ENCODE data around the gene PLAAT5. TPM values are rescaled to one million over a fixed set of nuclear protein-coding genes. Genes with fewer than 3 reads are reported as not detected.

Gene PLAAT5
- total RNA-seq, 1 donor from 2014 or later = 17.7 TPM

DNA sequence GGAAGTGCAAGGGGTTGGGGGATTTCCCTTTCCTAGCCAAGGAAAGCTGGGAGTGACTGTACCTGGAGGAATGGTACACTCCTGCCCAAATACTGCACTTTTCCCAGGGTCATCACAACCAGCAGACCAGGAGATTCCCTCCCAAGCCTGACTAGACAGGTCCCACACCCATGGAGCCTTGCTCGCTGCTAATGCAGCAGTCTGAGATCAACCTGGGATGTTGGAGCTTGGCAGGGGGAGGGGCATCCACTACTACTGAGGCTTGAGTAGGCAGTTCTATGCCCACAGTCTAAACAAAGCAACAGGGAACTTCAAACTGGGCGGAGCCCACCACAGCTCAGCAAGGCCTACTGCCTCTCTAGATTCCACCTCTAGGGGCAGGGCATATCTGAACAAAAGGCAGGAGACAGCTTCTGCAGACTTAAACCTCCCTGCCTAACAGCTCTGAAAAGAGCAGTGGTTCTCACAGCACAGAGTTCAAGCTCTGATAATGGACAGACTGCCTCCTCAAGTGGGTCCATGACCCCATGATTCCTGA is 62.9 kb downstream of the PLAAT5 start:
- intact Hi-C loops (cut with DNase I) = no loop called here
- DNase-seq (ENCODE audit: low spot score) = no peak
- no peak for ATAC-seq

DNA sequence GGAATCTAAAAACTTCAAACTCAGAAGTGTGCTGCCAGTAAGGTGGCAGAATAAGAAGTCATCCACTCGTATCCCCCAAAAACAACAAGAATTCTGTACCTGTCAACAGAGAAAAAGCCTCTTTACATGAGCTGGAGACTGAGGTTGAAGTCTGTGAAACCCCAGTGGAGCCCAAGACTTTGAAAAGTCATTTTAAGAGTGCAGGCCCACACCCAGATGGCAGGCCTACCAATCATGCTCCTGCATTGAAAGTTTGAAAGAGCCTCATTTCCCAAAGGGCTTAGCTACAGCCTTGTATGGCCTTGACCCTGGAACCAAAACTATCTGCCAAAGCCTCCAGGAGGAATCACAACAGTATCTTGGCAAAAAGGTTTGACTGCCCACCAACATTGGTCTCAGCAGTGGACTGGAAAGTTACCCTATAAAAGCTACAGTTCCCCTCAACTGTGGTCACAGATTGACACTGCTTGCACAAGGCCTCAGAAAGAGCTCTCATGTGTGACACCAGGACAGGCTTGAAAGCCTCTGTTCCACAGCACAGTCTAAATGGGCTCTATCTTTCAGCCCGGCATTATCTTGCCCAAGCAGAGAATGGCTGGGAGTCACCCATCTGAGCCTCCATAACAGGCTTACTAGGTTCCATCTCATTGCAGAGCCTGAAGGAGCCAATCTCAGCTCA is 73.7 kb downstream of the PLAAT5 start:
- no peak for ATAC-seq
- intact Hi-C loops (cut with DNase I) = no loop called here

More for the DNA sequence above, 73.7 kb downstream of the PLAAT5 start:
- no peak for DNase-seq (ENCODE audit: low spot score)

Other genes starting within 250 kb of the PLAAT5 start
- gene SLC22A25, start 247.6 kb downstream of the PLAAT5 start, total RNA-seq = not detected
- not detected for gene SLC22A9, start 121.4 kb downstream of the PLAAT5 start, total RNA-seq
- gene LGALS12, start 14.9 kb upstream of the PLAAT5 start, total RNA-seq = 9.2 TPM
- gene PLAAT4, start 45.6 kb upstream of the PLAAT5 start, total RNA-seq = 36.7 TPM
- gene PLAAT2, start 72.2 kb upstream of the PLAAT5 start, total RNA-seq = not detected
- gene PLAAT3, start 123.3 kb upstream of the PLAAT5 start, total RNA-seq = 158 TPM
- gene ATL3, start 180.2 kb upstream of the PLAAT5 start, total RNA-seq = 89.3 TPM
- 101 TPM for gene RTN3, start 190.3 kb upstream of the PLAAT5 start, total RNA-seq